Mucosa of gallbladder (tissue), 1 donor: ENCODE measurements around the gene ABCB10. TPM values are rescaled to one million over a fixed set of nuclear protein-coding genes. Genes with fewer than 3 reads are reported as not detected.
"Not testable (repeated sequence)": the region's sequence is repeated elsewhere in the genome, so short reads cannot be mapped to it uniquely, and the experiment has no call there.

Source experiments
- DNase-seq: peaks from one replicate; pipeline ENCODE4 v3.0.0-alpha.2; 2020; ENCODE audit warnings: low spot score
- total RNA-seq: library from RNA; stranded (reverse); gene quantifications from one replicate; pipeline ENCODE4 v1.2.1, GENCODE V29; 2021
- donor health status: DM: no; HTN: no; CAD: no.

The ABCB10 gene
- total RNA-seq, 1 donor from 2014 or later, result 14.9 TPM

DNA sequence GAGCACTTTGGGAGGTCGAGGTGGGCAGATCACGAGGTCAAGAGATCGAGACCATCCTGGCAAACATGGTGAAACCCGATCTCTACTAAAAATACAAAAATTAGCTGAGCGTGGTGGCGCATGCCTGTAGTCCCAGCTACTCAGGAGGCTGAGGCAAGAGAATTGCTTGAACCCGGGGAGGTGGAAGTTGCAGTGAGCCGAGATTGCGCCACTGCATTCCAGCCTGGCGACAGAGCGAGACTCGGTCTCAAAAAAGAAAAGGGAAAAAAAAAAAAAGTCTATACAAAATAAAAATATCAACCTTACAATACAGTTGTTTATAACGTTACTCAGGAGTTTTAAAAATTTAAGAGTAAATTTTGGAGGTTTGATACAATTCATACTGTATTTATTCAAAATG is 82.6 kb downstream of the ABCB10 start:
- not testable (repeated sequence) for DNase-seq

DNA sequence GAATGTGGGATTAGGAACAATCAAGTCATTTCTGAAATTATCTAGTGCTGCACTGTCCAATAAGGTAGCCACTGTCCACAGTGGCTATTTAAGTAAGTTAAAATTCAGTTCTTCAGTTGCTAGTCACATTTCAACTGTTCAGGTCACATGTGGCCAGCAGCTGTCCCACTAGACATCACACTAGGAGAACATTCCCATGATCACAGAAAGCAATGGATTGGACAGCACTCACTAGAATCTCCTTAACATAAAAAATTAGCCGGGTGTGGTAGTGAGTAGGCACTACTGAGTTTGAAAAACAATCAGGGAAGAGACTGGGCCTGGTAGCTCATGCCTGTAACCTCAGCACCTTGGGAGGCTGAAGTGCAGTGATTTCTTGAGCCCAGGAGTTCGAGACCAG is 84.0 kb downstream of the ABCB10 start:
- no peak for DNase-seq

DNA sequence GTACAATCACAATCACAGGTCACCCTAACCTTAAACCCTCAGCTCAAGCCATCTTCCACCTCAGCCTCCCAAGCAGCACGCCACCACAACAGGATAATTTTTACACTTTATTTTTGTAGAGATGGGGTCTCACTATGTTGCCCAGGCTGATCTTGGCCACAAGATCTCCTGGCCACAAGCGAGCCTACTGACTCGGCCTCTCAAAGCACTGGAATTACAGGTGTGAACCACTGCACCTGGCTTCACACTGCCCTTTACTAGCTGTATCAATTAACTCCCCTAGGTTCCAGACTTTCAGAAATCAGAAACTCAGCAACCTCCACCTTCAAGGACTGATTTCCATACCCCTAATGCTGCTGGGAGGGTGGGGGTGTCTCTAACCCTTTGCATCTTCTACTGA is 87.3 kb downstream of the ABCB10 start:
- no peak for DNase-seq

DNA sequence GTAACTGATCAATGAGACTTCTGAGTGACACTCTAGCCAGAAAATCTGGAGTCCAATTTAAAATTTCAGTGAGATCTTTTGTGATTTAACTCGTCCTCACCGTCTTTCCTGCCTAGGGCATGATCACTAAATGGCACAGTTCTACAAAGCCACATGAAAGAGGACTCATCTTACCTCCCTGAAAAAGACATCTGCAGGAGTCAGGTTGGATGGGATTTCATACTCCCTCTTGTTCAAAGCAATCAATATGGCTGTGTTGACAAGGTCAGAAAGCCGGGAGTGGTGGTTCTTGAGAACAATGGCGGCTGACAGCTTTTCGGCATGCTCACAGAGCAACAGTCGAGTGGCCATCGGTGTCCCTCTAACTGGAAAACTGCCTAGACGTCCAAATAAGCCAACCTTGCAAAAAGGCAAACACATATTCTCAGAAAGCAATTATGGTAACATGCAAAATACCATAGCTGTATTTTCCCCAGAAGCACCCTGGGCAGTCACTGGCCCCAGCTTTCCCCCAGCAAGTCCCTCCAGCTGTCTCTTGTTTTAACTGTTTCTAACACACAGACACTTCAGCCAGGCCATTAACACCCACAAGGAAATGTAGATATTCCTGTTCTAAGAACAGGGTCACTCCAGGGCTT is 88.0 kb downstream of the ABCB10 start:
- no peak for DNase-seq

DNA sequence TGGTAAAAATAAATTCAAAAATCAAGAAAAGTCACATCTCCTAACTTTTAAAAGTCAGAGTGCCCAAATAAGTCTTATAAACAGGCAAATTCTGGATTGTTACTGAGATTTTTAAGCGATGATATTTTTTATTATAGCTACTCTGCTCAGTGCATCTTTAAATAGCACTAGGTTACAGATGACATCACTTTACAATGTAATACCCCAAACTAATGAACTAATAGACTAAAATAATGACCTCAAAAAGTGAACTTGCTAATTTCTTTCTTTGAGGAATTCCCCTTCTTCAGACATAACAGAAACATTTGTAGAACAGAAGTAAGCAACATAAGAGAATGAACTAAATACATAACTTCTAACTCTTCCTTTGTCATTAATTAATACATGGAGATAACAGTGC is 91.6 kb downstream of the ABCB10 start:
- DNase-seq, result no peak

Other genes starting within 250 kb of the ABCB10 start
- 4.6 TPM for gene CCSAP, start 215.7 kb downstream of the ABCB10 start, total RNA-seq
- 0.17 TPM for gene ACTA1, start 124.6 kb downstream of the ABCB10 start, total RNA-seq
- gene NUP133, start 50.4 kb downstream of the ABCB10 start, total RNA-seq, result 30.3 TPM
- 21.5 TPM for gene TAF5L, start 67.4 kb upstream of the ABCB10 start, total RNA-seq
- gene URB2, start 67.5 kb upstream of the ABCB10 start, total RNA-seq, result 4.8 TPM